ENCODE measurements around the gene NCK2. TPM values are rescaled to one million over a fixed set of nuclear protein-coding genes. Genes with fewer than 3 reads are reported as not detected.

Gene NCK2
- total RNA-seq, 1 donor from 2014 or later, result 55.2 TPM

- Mint-ChIP-seq H3K27ac (ENCODE audit: unreplicated experiment) (no peak overlapping the region), H3K27me3 (ENCODE audit: low read depth) (peaks cover 2% of the 10 kb centered on the region), H3K9me3 (ENCODE audit: low read depth) (peaks cover 3% of the 10 kb centered on the region), H3K4me3 (ENCODE audit: unreplicated experiment) (no peak overlapping the region), H3K36me3 (ENCODE audit: low read depth) (peaks cover 2% of the 10 kb centered on the region), H3K4me1 (ENCODE audit: low read depth) (peaks cover 13% of the 10 kb centered on the region)
- no peak for TF ChIP-seq CTCF (IDR thresholded peaks at IDR 0.05)
- DNase-seq (ENCODE audit: low spot score), result no peak
Measured at GRCh38 chr2:105721991-105722511, 22.7 kb upstream of the NCK2 start.

GRCh38 chr2:105722726-105723297 lies 21.9 kb upstream of the NCK2 start:
- peaks cover 2% of the 10 kb centered on the region for H3K27me3 Mint-ChIP-seq (ENCODE audit: low read depth)
- TF ChIP-seq CTCF (IDR thresholded peaks at IDR 0.05), result no peak
- peaks cover 6% of the 10 kb centered on the region for H3K9me3 Mint-ChIP-seq (ENCODE audit: low read depth)
- no peak for DNase-seq (ENCODE audit: low spot score)
- H3K36me3 Mint-ChIP-seq (ENCODE audit: low read depth), result peaks cover 2% of the 10 kb centered on the region
- no peak overlapping the region for H3K27ac Mint-ChIP-seq (ENCODE audit: unreplicated experiment)
- H3K4me1 Mint-ChIP-seq (ENCODE audit: low read depth), result peaks cover 13% of the 10 kb centered on the region
- no peak overlapping the region for H3K4me3 Mint-ChIP-seq (ENCODE audit: unreplicated experiment)

DNA sequence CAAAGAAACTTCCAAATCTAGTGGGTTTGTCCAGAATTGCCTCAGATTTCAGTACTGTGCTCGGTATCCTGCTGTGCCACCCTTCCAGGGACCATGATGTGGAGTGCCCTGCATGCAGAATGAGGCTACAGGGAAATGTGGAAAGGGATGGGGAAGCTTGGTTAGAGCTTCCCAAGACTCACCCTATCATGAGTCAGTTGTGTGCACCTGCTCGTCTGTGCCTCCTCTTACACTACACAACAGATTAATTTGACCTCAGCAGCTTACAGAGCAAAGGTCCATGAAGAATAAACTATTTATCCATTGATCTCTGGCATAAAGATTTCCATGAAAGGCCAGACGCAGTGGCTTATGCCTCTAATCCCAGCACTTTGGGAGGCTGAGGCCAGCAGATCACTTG lies 21.3 kb upstream of the NCK2 start:
- peaks cover 13% of the 10 kb centered on the region for H3K4me1 Mint-ChIP-seq (ENCODE audit: low read depth)
- peaks cover 2% of the 10 kb centered on the region for H3K36me3 Mint-ChIP-seq (ENCODE audit: low read depth)
- no peak overlapping the region for H3K27ac Mint-ChIP-seq (ENCODE audit: unreplicated experiment)
- DNase-seq (ENCODE audit: low spot score), result no peak
- TF ChIP-seq CTCF (IDR thresholded peaks at IDR 0.05), result no peak
- no peaks in the 10 kb centered on the region for H3K27me3 Mint-ChIP-seq (ENCODE audit: low read depth)
- no peak overlapping the region for H3K4me3 Mint-ChIP-seq (ENCODE audit: unreplicated experiment)
- peaks cover 6% of the 10 kb centered on the region for H3K9me3 Mint-ChIP-seq (ENCODE audit: low read depth)

GRCh38 chr2:105725388-105725787 lies 19.3 kb upstream of the NCK2 start:
- Mint-ChIP-seq H3K36me3 (ENCODE audit: low read depth) (peaks cover 2% of the 10 kb centered on the region), H3K27me3 (ENCODE audit: low read depth) (no peaks in the 10 kb centered on the region), H3K9me3 (ENCODE audit: low read depth) (peaks cover 11% of the 10 kb centered on the region), H3K27ac (ENCODE audit: unreplicated experiment) (peak overlapping the region; percentile 38), H3K4me3 (ENCODE audit: unreplicated experiment) (no peak overlapping the region), H3K4me1 (ENCODE audit: low read depth) (peaks cover 13% of the 10 kb centered on the region)
- DNase-seq (ENCODE audit: low spot score), result no peak
- TF ChIP-seq CTCF (IDR thresholded peaks at IDR 0.05), result no peak

DNA sequence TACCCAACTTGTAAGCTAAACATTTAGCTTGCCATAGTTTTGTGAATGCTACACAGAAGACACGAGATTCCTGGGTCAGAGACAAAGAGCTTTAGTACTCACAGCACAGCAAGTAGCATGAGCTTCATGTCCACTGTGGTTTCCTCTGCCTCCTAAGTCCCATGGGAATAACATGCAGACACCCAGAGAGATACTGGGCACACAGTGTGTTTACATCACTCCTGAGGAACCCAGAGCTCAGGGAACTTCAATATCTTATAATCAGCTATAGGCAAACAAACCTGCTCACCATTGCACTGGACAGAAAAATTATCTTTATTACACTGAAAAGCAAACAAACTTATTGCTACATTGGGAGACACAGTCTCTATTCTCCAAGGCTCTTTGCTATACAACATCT lies 14.5 kb upstream of the NCK2 start:
- Mint-ChIP-seq H3K9me3 (ENCODE audit: low read depth) (peaks cover 16% of the 10 kb centered on the region), H3K27ac (ENCODE audit: unreplicated experiment) (no peak overlapping the region), H3K36me3 (ENCODE audit: low read depth) (peaks cover 2% of the 10 kb centered on the region), H3K4me1 (ENCODE audit: low read depth) (peaks cover 16% of the 10 kb centered on the region), H3K27me3 (ENCODE audit: low read depth) (no peaks in the 10 kb centered on the region), H3K4me3 (ENCODE audit: unreplicated experiment) (no peak overlapping the region)
- DNase-seq (ENCODE audit: low spot score), result no peak
- TF ChIP-seq CTCF (IDR thresholded peaks at IDR 0.05), result no peak
